ENCODE measurements around the gene PKP4. TPM values are rescaled to one million over a fixed set of nuclear protein-coding genes. Genes with fewer than 3 reads are reported as not detected.

PKP4 gene
- total RNA-seq, 1 experiment from 2014 or later, result 67.7 TPM

DNA sequence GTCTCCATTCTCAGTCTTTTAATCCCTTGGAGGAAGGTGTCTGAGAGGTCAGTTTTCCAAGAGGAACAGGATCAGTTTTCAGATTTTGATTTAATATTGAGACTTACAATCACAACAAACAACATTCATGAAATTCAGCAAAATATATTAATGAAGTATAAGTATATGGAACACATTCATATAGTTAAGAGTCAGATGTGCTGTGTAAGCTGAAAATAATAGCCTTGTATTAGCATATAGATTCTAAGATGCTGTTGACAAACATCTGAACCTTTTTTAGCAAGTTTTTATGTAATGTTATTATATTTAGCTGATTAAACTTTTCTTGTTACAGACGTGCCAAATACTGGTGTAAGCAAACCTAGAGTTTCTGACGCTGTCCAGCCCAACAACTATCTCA is 163.9 kb downstream of the PKP4 start:
- Histone ChIP-seq H3K9me3 (ENCODE audit: low read depth, low read length, poor library complexity, severe bottlenecking) (no peaks in the 10 kb centered on the region), H3K36me3 (ENCODE audit: insufficient read depth, low read length, poor library complexity, severe bottlenecking) (peaks cover 9% of the 10 kb centered on the region), H3K27me3 (replicated peaks; ENCODE audit: insufficient read depth, low read depth, low read length, poor library complexity) (no peaks in the 10 kb centered on the region), H3K27ac (ENCODE audit: low read depth, low read length, poor library complexity, severe bottlenecking) (no peak overlapping the region), H3K4me1 (ENCODE audit: insufficient read depth, low read length, poor library complexity, severe bottlenecking) (peaks cover 10% of the 10 kb centered on the region), H3K4me3 (ENCODE audit: low read depth, low read length, poor library complexity, severe bottlenecking) (no peak overlapping the region)
- ChIA-PET POLR2A (ENCODE audit: low non-redundant PET) (no interaction called here), CTCF (no interaction called here)
- no peak for DNase-seq (ENCODE audit: low spot score)
- BruUV-seq (replicated peaks), result no TSS peak
- no peak for TF ChIP-seq EZH2 (IDR thresholded peaks at IDR 0.05; ENCODE audit: borderline replicate concordance, low read depth, low read length, poor library complexity, severe bottlenecking)
- TF ChIP-seq, protein P1, sequence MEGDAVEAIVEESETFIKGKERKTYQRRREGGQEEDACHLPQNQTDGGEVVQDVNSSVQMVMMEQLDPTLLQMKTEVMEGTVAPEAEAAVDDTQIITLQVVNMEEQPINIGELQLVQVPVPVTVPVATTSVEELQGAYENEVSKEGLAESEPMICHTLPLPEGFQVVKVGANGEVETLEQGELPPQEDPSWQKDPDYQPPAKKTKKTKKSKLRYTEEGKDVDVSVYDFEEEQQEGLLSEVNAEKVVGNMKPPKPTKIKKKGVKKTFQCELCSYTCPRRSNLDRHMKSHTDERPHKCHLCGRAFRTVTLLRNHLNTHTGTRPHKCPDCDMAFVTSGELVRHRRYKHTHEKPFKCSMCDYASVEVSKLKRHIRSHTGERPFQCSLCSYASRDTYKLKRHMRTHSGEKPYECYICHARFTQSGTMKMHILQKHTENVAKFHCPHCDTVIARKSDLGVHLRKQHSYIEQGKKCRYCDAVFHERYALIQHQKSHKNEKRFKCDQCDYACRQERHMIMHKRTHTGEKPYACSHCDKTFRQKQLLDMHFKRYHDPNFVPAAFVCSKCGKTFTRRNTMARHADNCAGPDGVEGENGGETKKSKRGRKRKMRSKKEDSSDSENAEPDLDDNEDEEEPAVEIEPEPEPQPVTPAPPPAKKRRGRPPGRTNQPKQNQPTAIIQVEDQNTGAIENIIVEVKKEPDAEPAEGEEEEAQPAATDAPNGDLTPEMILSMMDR (conservative IDR thresholded peaks at IDR 0.05; ENCODE audit: low read depth, low read length), result no peak
- intact Hi-C loops (cut with micrococcal nuclease; ENCODE audit: unreplicated experiment), result no loop called here

GRCh38 chr2:158624071-158624667 is 167.4 kb downstream of the PKP4 start:
- no peak overlapping the region for H3K4me3 ChIP-seq (ENCODE audit: low read depth, low read length, poor library complexity, severe bottlenecking)
- intact Hi-C loops (cut with micrococcal nuclease; ENCODE audit: unreplicated experiment), result no loop called here
- DNase-seq (ENCODE audit: low spot score), result no peak
- H3K36me3 ChIP-seq (ENCODE audit: insufficient read depth, low read length, poor library complexity, severe bottlenecking), result peaks cover 9% of the 10 kb centered on the region
- no peak overlapping the region for H3K27ac ChIP-seq (ENCODE audit: low read depth, low read length, poor library complexity, severe bottlenecking)
- ChIA-PET CTCF (no interaction called here), POLR2A (ENCODE audit: low non-redundant PET) (no interaction called here)
- no TSS peak for BruUV-seq (replicated peaks)
- TF ChIP-seq, protein P1 (conservative IDR thresholded peaks at IDR 0.05; ENCODE audit: low read depth, low read length), result no peak
- no peak for TF ChIP-seq EZH2 (IDR thresholded peaks at IDR 0.05; ENCODE audit: borderline replicate concordance, low read depth, low read length, poor library complexity, severe bottlenecking)
- no peaks in the 10 kb centered on the region for H3K27me3 ChIP-seq (replicated peaks; ENCODE audit: insufficient read depth, low read depth, low read length, poor library complexity)
- peaks cover 5% of the 10 kb centered on the region for H3K4me1 ChIP-seq (ENCODE audit: insufficient read depth, low read length, poor library complexity, severe bottlenecking)
- no peaks in the 10 kb centered on the region for H3K9me3 ChIP-seq (ENCODE audit: low read depth, low read length, poor library complexity, severe bottlenecking)

- ChIA-PET CTCF (no interaction called here), POLR2A (ENCODE audit: low non-redundant PET) (no interaction called here)
- Histone ChIP-seq H3K36me3 (ENCODE audit: insufficient read depth, low read length, poor library complexity, severe bottlenecking) (peaks cover 9% of the 10 kb centered on the region), H3K4me1 (ENCODE audit: insufficient read depth, low read length, poor library complexity, severe bottlenecking) (no peaks in the 10 kb centered on the region), H3K27me3 (replicated peaks; ENCODE audit: insufficient read depth, low read depth, low read length, poor library complexity) (no peaks in the 10 kb centered on the region), H3K9me3 (ENCODE audit: low read depth, low read length, poor library complexity, severe bottlenecking) (no peaks in the 10 kb centered on the region), H3K4me3 (ENCODE audit: low read depth, low read length, poor library complexity, severe bottlenecking) (no peak overlapping the region), H3K27ac (ENCODE audit: low read depth, low read length, poor library complexity, severe bottlenecking) (no peak overlapping the region)
- BruUV-seq (replicated peaks), result no TSS peak
- TF ChIP-seq EZH2 (IDR thresholded peaks at IDR 0.05; ENCODE audit: borderline replicate concordance, low read depth, low read length, poor library complexity, severe bottlenecking), result no peak
- TF ChIP-seq, protein P1 (conservative IDR thresholded peaks at IDR 0.05; ENCODE audit: low read depth, low read length), result no peak
- intact Hi-C loops (cut with micrococcal nuclease; ENCODE audit: unreplicated experiment), result no loop called here
- DNase-seq (ENCODE audit: low spot score), result no peak
Observed at GRCh38 chr2:158624961-158625360, 168.2 kb downstream of the PKP4 start.

Data from A673 (cell line).